ENCODE data around the gene GNRHR. TPM values are rescaled to one million over a fixed set of nuclear protein-coding genes. Genes with fewer than 3 reads are reported as not detected.
A peak's percentile ranks its signal among the peaks of the same experiment; 100 is the strongest.
"Not testable (repeated sequence)": the region's sequence is repeated elsewhere in the genome, so short reads cannot be mapped to it uniquely, and the experiment has no call there.

The GNRHR gene
- total RNA-seq, 1 experiment from 2014 or later, result not detected

DNA sequence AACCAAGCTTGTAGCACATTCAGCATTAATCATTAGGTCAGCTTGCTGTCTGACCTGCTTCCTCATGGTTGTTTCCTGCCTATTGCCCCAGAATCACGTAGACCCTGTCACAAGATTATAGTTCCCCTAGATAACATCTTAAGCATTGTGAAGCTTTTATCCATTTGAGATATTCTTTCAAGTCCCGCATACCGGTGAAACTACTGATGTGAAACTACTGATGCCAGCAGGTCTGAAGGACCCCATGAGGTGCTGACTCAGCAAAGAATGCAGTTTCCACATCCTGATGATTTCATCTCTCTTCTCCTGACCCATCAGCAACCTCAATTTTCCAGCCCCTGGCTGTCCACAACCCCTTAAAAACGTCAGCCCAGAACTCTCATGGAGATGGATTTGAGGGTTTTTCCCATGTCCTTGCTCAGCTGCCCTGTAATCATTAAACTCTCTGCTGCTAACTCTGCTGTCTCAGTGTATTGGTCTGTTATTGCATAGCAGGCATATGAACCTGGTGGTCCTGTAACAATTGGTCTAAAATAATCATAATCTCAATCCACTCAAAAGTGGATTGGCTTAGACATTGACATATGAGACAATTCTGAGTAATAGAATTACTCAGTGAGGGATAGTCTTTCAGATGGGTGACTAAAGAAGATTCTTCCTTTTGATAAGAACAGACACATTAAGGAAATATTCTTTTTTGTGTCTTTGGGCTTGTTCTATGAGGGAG, 26.9 kb downstream of the GNRHR start:
- no peak for DNase-seq (ENCODE audit: low spot score)

DNA sequence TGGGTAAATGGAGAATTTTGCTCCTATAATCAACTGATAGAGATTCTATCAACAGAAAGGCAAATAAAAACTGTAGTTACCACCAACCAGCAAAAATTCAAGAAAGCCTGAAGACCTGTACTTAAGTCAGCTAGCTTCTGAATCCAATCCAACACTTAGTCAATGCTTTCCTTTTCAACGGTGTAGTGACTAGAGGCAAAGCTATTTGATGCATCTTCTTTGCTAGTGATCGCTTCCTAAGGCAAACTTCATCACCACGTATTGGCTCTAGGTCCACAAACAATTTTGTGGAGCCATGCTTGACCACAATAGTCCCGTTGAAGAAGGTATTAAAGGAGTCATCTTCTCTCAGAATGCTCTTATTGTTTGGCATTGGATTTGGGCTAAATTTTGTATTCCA, 28.2 kb downstream of the GNRHR start:
- DNase-seq (ENCODE audit: low spot score), result no peak

DNA sequence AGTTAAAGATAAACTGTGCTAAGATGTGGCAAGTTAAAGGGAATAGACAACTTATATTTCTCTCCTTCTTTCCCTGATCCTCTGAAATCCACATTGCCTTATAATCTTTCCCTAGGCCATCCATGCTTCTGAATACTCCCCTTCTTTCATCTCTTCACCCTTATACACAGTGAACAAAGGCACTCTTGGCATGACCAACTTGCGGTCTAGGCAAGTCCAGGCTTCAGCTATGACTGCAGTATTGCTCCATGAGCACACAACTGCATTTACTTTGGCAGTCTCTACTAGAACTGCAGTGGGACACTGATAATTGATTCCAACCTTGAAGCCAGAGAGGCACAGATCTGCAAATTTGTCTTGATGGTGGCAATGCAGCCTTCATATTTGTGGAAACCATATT, 29.1 kb downstream of the GNRHR start:
- no peak for DNase-seq (ENCODE audit: low spot score)

DNA sequence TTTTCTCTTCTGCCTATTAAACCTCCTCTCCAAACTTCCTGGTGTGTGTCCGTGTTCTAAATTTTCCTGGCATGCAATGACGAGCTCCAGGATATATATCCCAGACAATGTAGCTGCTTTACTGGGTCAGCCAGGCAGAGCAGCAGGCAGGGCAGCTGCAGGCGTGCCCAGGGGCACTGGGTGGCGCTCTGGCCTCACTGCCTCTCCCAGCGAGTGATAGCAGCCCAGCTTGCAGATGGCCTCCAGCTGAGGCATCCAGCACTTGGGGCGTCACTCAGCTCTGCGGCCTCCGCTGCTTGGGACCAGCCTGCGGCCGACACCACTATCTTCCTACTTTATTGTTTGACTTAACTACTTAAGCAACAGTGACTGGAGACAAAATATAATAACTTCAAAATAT, 30.2 kb downstream of the GNRHR start:
- DNase-seq (ENCODE audit: low spot score), result no peak

DNA sequence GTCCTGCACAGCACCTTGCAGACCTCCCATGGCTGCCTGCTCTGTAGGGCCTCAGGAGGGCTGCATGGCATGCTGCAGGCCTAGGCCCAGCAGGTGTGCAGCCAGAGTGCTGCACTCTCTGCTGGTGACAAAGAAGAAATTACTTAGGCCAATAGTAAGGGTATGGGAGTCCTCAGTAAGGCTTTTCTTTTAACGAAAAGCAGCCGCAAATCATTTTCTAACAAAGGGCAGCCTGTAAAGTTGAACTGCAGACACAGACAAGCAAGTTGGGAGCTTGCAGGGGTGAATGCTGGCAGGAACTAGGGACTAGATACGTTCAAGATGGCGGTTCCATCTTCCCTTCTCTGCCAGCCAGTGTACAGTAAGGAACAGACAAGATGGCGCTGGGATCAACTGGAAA, 30.8 kb downstream of the GNRHR start:
- DNase-seq (ENCODE audit: low spot score), result no peak

DNA sequence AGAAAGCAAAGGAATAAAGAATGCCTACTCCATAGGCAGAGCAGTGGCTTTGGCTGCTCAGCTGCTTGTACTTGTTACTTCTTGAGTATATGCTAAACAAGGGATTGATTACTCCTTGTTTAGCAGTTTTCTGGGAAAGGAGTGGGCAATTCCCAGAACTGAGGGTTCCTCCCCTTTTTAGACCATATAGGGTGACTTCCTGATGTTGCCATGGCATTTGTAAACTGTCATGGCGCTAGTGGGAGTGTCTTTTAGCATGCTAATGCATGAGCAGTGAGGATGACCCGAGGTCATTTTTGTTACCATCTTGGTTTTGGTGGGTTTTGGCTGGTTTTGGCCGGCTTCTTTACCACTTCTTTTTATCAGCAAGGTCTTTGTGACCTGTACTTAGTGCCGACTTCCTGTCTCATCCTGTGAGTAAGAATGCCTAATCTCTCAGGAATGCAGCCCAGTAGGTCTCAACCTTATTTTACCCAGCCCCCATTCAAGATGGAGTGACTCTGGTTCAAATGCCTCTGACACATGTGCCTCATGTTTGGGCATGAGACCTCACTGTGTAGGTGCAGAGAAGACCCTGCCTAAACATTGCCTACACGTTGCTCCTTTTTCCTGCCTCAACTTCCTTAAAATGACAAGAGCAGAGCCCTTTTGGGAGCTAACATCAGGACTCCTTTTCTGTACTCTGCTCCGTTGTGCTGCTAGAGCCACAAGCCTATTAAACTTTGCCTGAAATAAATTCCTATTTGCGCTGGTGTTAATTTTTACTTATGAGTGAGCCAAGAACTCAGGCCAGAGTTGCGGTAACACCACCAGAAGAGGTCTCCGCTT, 32.2 kb downstream of the GNRHR start:
- peak; percentile 39 for DNase-seq (ENCODE audit: low spot score)

DNA sequence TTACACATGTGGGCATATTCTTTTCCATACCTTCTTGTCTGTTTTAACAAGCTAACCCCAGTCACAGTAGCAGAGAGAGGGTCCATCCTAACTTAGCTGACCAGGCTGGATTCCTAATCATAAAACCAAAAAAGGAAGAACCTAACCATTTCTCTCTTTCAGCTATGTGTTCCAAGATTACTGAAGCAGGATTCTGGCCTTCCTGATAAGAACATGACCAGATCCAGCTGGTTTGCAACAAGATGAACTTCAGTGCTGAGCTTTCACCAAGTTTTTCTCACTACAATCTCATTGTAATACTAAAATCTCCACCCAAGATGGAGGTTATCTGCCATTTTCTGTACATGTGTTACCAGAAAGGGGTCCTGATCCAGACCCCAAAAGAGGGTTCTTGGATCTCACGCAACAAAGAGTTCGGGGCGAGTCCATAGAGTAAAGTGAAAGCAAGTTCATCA, 32.8 kb downstream of the GNRHR start:
- no peak for DNase-seq (ENCODE audit: low spot score)

DNA sequence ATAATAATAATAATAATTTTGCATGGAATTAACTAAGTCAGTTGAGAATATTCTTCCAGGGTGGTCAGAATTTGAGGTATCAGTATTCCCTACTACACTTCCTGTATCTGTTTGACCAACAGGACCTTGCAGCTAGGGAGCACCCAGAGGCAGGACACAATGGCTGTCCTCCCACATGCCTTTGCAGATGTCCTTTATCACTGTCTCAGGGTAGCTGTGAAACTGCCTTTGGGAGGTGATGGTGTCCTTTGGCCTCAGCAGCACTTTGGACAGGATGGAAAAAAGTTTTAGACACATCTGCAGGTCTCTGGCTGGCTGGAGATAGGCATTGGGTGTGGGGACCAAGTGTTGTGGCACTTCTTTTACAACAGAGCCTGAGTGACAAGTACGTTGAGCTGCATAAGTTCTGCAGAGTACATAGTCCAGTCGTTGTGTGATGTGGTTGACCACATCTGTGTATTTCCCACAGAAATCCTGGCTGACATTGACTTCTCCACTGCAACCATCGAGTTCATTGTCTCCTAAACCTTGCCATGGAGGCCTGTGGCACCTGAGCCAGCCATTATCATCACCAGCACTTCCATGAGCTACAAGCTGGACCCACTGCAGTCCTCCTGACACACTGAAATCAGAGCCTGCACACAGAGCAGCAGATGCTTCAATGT, 34.1 kb downstream of the GNRHR start:
- no peak for DNase-seq (ENCODE audit: low spot score)

DNA sequence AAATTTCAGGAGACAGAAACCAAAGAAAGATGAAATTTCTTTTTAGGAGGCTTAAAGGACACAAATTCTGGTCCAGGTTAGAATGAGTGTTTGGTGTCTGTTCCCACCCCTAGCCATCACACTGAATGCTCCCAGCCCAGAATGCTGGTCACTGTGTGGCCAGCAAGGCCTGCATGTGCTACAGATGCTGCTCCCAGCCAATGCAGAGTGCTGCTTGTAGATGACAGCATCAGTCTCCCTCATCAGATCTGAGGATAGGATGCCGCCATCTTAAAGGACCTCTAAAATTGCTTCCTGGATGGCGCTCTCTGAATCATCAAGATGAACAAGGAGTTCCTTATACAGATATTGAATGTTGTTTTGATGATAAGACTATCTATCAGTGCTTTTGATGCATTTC, 35.3 kb downstream of the GNRHR start:
- no peak for DNase-seq (ENCODE audit: low spot score)

DNA sequence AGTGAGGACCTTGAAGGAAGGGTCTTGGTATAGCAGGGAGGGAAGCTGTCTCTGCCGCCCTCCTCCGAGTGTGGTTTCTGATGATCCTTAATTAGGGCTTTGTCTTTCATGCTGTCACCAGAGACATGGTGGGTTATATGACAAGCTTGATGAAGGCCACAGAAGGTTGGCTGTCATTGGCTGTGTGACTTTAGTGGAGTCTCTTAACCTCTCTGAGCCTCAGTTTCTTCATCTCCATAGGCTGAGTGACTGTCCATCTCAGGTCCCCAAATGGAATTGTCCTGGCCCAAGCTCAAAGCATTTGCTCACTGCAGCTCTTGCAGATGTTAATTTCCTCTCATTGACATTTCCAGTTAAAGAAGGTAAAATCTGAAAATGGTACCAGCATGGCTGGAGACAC, 36.6 kb downstream of the GNRHR start:
- DNase-seq (ENCODE audit: low spot score), result no peak

DNA sequence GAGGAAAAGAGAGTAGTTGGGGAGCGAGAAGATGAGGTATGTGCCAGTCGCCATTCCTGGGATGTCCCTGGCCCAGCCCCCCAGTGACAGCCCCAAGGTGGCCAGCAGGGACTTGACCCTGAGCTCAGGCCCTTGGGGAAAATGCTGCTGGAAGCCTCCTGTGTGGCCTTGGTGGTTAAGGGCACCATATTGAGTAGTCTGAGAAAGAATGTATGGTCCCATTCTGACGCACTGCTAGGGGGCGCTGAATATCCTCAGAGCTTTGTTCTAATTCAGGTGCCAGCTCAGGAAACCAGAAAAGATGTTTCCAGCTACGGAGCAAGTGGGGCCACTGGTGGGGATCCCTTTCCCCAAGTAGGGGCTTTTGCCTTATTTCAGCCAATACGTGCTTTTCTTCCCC, 39.2 kb downstream of the GNRHR start:
- no peak for DNase-seq (ENCODE audit: low spot score)

DNA sequence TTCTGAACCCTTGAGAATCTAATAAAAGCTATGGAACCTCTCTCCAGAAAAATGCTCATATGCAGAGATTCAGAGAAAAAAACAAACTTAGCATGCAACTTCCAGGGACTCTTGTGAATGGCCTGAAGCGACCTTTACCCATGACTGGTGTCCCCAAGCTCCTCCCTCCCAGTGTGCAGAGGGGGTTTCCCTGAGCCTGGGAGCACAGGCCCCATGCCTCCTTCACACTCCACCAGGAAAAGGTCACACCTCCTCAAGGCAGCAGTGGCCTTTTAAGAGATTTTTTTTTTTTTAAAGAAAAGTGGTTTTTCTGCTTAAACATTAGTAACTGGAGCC, 40.0 kb downstream of the GNRHR start:
- peak; percentile 30 for DNase-seq (ENCODE audit: low spot score)

DNA sequence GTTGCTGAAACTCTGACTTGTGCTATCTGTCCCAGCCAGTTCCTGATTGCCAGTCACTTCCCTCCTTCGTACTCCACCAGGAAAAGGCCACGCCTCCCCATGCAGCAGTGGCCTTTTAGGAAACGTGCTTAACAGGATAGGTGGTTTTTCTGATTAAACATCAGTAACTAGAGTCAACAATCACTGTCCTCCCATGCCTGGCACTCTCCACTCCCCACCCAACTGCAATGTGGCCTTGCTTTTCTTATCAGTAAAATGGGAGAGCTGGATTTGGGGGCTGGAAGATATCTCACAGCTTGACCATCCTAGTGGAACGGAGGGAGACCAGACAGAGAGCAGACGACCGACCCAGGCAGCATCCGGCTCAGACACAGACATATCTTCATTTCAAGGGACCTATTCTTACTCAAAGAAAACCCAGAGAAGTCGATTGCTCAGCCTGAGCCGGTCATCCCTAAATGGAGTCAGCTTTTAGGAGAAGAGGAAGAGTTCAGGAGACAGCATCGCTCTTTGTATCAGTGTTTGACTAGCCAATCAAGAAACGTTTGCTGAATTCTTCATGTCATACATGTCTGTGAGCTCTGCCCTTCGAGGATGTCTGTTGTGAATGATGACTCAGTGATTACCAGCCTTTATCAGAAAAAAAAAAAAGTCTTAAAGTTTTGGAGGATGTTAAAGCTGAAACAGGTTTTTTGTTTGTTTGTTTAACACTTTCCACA, 40.5 kb downstream of the GNRHR start:
- DNase-seq (ENCODE audit: low spot score), result peak; percentile 52

DNA sequence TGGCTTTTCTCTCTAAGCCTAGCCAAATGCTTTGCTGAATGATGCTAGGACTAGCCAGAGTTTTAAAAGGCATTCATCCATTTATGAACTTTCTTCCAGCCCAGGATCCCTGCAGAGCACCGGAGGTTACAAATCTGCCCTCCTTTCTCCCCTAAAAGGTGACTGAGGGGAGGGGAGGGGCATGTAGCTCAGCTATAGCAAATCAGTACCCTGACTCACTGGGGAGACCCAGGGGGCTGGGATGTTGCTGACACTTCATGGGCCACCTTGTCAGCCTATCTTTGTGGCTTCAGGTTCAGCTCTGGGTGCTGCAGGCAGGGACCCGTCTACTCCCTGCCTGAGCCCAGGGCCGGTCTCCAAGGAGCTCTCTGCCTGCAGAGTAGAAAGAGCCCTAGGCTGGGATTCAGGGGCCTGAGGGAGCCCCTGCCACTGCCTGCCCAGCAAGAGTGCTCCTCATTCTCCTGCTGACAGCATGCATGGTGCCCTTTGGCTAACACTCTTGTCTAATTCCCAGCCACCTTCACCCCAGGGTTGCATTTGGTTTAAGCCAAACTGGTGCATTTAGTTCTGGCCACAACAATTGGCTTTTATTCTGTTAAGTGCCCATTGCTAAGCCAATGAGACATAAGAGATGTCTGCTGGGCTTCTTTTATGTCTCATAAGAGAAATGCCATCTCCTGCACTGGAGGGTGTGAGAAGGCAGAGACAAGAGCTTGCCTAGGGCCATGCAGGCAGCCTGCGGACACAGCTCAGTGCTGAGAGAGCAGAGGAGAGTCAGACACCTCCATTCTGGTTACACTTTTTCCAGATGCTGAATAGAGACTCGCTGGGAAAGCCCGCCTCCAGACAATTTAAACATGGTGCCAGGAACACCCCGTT, 41.3 kb downstream of the GNRHR start:
- no peak for DNase-seq (ENCODE audit: low spot score)

DNA sequence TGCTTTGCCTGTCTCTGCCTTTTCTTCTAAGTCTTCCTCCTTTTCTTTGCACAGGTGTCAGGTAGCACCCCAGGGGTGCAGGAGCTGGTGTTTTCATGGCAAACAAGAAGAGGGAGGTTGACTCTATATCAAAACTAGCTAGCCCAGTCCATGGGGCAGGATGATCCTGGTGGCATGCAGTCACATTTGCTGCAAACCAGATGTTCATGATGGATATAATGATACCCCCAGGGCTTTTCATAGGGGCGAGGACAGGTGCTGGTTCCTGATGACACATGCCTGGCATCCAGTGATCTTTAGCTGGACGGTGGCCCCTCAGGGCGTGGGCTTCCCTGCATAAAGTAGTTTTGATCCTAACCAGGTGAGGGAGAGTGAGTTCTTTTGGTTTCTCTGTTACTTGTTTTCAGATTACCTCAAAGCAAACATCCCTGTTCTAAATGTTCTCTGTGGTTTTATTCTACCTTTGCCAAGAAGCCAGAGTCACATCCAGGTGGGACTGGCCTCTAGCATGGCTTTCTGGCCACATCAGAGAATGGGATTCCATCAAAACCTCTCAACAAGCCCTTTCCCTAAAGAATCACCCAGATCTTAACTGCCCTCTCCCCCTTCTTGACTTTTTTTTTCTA, 42.1 kb downstream of the GNRHR start:
- no peak for DNase-seq (ENCODE audit: low spot score)

DNA sequence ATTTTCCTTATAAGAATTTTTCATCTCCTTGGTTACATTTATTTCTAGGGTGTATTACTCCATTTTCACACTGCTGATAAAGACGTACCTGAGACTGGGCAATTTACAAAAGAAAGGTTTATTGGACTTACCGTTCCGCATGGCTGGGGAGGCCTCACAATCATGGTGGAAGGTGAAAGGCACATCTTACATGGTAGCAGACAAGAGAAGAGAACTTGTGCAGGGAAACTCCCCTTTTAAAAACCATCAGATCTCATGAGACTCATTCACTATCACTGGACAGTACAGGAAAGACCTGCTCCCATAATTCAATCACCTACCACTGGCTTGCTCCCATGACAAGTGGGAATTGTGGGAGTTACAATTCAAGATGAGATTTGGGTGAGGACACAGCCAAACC, 47.5 kb downstream of the GNRHR start:
- not testable (repeated sequence) for DNase-seq (ENCODE audit: low spot score)

DNA sequence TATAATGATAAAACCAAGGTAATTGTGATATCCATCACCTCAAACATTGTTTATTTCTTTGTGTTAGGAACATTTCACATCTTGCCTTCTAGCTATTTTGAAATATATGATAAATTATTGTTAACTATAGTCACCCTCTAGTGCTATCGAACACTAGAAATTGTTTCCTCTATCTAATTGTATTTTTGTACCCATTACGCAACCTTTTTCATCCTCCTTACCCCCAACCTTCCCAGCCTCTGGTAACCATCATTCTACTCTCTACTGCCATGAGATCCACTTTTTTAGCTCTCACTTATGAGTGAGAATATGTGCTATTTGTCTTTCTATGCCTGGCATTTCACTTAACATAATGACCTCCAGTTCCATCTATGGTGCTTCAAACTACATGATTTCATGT, 49.3 kb downstream of the GNRHR start:
- DNase-seq (ENCODE audit: low spot score), result no peak

DNA sequence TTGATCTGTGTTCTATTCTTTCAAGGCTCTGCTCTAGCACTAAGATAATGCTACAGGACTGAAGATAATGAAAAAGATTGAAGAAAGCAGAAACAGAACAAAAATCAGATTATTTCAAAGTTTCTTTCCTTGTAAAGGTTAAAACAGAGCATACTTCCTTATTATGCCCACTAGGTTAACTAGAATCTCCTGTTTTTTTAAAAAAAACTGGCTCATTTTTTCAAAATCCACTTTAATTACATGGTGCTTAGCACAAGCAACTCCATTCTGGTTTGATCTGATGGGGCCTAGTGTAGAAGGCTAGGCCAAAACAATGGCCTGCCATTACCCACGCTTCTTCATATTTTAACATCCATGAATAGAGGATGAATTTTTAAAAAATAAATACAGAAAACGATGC, 52.0 kb downstream of the GNRHR start:
- no peak for DNase-seq (ENCODE audit: low spot score)

DNA sequence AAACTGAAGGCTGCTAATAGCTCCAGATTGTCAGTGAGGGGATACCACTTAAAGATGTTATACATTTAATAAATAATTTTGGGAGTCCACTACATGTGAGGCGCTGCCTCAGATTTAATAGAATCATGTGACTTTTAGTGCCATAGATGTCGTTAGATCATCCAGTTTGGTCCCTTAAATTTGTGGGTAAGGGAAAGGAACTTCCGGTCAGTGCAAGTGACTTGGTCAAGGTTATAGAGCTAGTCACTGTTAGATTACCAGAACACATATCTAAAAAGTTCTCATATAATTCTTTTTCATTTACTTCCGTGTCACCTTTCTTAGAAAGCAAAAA, 52.7 kb downstream of the GNRHR start:
- no peak for DNase-seq (ENCODE audit: low spot score)

DNA sequence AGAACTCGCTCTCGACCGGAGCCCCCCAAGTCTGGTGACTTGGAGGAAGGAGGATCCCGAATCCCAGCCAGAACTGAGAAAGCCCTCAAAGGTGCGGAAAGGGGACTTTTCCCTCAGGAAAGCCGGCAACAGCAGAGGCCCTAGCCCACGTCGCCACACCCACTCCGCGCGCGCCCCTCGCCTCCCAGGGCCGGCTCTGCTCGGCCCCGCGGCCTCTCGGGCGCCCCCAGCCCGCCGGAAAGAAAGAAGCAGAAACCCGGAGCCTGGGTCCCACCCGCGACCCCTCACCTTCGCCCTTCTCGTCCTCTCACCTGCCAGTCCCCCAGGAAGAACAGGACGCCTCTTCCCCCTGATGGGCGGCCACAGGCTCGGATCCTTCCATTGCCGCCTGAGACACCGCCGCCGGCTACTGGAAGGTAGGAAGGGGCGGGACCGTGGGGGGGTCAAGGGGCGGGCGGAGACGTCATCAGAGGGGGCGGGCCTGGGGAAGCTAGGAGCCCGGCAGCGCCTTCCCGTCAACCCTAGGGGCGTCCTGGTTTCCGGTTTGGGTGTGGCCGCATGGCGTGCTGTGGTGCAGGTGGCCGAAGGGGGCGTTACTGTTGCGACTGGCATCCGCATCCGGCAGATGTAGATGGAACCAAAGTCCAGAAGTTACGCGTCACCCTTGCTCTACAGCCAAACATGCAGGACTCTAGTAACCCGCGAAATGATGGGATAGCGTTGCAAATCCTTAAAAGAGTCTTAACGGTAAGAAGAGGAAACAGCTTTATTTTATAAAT, 53.3 kb downstream of the GNRHR start, which contains the start of gene UBA6:
Gene UBA6, minus strand, starts transcription at position 418 of the 779 bp plus-strand sequence. Its CDS starts 36 bp downstream, at position 382.
- peak; percentile 98 for DNase-seq (ENCODE audit: low spot score)
